K562 (cell line): ENCODE data around the gene TOP3A. TPM values are rescaled to one million over a fixed set of nuclear protein-coding genes. Genes with fewer than 3 reads are reported as not detected.
A peak's percentile ranks its signal among the peaks of the same experiment; 100 is the strongest.

Experiments
- CCAR2 ChIP-seq: fragments of 200-400 bp; formaldehyde crosslinking; IDR thresholded peaks from 2 replicates; pipeline ENCODE4 v1.6.1; 2017; ENCODE audit warnings: mild to moderate bottlenecking, low read depth, low read length
- ERF ChIP-seq: fragments of 450-650 bp; formaldehyde crosslinking; IDR thresholded peaks from 2 replicates; pipeline ENCODE4 v1.4.0; 2020; ENCODE audit warnings: mild to moderate bottlenecking, mixed read lengths
- KAT2B ChIP-seq: IDR thresholded peaks from one replicate; pipeline ENCODE4 v1.6.1; 2012; ENCODE audit warnings: low read depth, mild to moderate bottlenecking, control low read depth, inconsistent platforms, low read length, moderate library complexity
- NFE2 ChIP-seq: IDR thresholded peaks from 2 replicates; pipeline ENCODE4 v1.6.1; 2014; ENCODE audit warnings: antibody characterized with exemption, low read depth
- PCBP1 ChIP-seq: fragments of 200-400 bp; formaldehyde crosslinking; IDR thresholded peaks from 2 replicates; pipeline ENCODE4 v1.6.1; 2018; ENCODE audit warnings: mild to moderate bottlenecking, low read depth, low read length; ENCODE audit not compliant: poor library complexity, severe bottlenecking
- PHF21A ChIP-seq: fragments of 450-650 bp; IDR thresholded peaks from 2 replicates; pipeline ENCODE4 v1.6.1; 2017; ENCODE audit warnings: low read depth, borderline replicate concordance
- RHOXF2B ChIP-seq: fragments of 250-450 bp; sonication (Bioruptor Pico); conservative IDR thresholded peaks from 2 replicates; pipeline ENCODE4 v1.5.1; 2021
- TAF9B ChIP-seq: fragments of 450-650 bp; IDR thresholded peaks from 2 replicates; pipeline ENCODE4 v1.6.1; 2018; ENCODE audit warnings: mild to moderate bottlenecking; ENCODE audit not compliant: partially characterized antibody
- ZFPM2 ChIP-seq: fragments of 250-450 bp; sonication (Bioruptor Pico); IDR thresholded peaks from 2 replicates; pipeline ENCODE4 v1.5.1; 2022; ENCODE audit warnings: mild to moderate bottlenecking
- ZNF175 ChIP-seq: fragments of 200-800 bp; sonication (Bioruptor generic); IDR thresholded peaks from 2 replicates; pipeline ENCODE4 v1.6.1; 2016; ENCODE audit warnings: low read depth, mild to moderate bottlenecking, missing genetic modification characterization, missing compliant biosample characterization
- ZNF212 ChIP-seq: fragments of 450-650 bp; formaldehyde crosslinking; IDR thresholded peaks from 2 replicates; pipeline ENCODE4 v1.4.0; 2020; ENCODE audit warnings: mild to moderate bottlenecking
- ZNF445 ChIP-seq: fragments of 250-450 bp; sonication (Bioruptor Pico); IDR thresholded peaks from 2 replicates; pipeline ENCODE4 v1.4.0; 2020; ENCODE audit warnings: low read depth, mild to moderate bottlenecking, moderate library complexity
- ZNF76 ChIP-seq: fragments of 250-450 bp; sonication (Bioruptor Pico); IDR thresholded peaks from 2 replicates; pipeline ENCODE4 v1.4.0; 2020; ENCODE audit warnings: mild to moderate bottlenecking, moderate library complexity, borderline replicate concordance
- polyA plus RNA-seq, 8 experiments: library from polyadenylated mRNA; depleted of rRNA in 4 of 8; stranded (reverse) in 5 of 8; unstranded in 3 of 8; fragments of >200 nt; fragmentation: Nextera tagmentation in 2 of 8; fragmentation: Illumina TruSeq in 1 of 8; extraction: Ambion mirVana in 2 of 8; extraction: Trizol in 1 of 8; gene quantifications; 2 replicates each; pipeline versions ENCODE4 v1.2.1 to v1.2.3, GENCODE V29; 2011 to 2014; ENCODE audit warnings: inconsistent platforms in 1 of 8, missing spikeins in 1 of 8
- total RNA-seq, 7 experiments: library from RNA; depleted of rRNA in 6 of 7; stranded (reverse); fragments of >200 nt in 6 of 7; fragmentation: Illumina TruSeq in 2 of 7; extraction: Trizol in 2 of 7; gene quantifications; 2 replicates each; pipeline versions ENCODE4 v1.2.1 to v1.2.3, GENCODE V29; 2011 to 2021; ENCODE audit warnings: low replicate concordance in 1 of 7
- TF ChIP-seq, protein P1 (sequence below): fragments of 450-650 bp; formaldehyde crosslinking; conservative IDR thresholded peaks from 2 replicates; pipeline ENCODE4 v1.4.0; 2022; ENCODE audit warnings: mild to moderate bottlenecking, missing genetic modification characterization
- TF ChIP-seq, protein P2 (sequence below), 2 experiments: fragments of 200-800 bp in 1 of 2; sonication (Bioruptor generic) in 1 of 2; sonication (generic) in 1 of 2; formaldehyde crosslinking in 1 of 2; IDR thresholded peaks in 1 of 2; conservative IDR thresholded peaks in 1 of 2; 2 replicates each; pipeline versions ENCODE4 v1.5.0 to v1.6.1; 2016 to 2020; ENCODE audit warnings: missing compliant biosample characterization in 1 of 2, missing genetic modification characterization in 1 of 2, missing genetic modification reagents in 1 of 2
- TF ChIP-seq, protein P3 (sequence below): fragments of 450-650 bp; IDR thresholded peaks from 2 replicates; pipeline ENCODE4 v1.6.1; 2018; ENCODE audit warnings: mild to moderate bottlenecking, low read depth; ENCODE audit not compliant: partially characterized antibody
- TF ChIP-seq, protein P4 (sequence below), 2 experiments: fragments of 450-650 bp in 1 of 2; sonication (generic) in 1 of 2; formaldehyde crosslinking in 1 of 2; IDR thresholded peaks in 1 of 2; conservative IDR thresholded peaks in 1 of 2; 2 replicates each; pipeline versions ENCODE4 v1.6.1 to v1.8.1; 2016 to 2023; ENCODE audit warnings: mild to moderate bottlenecking in 2 of 2, moderate library complexity in 2 of 2, inconsistent platforms in 1 of 2, missing genetic modification reagents in 1 of 2
- TF ChIP-seq, protein P5 (sequence below): fragments of 450-650 bp; formaldehyde crosslinking; IDR thresholded peaks from 2 replicates; pipeline ENCODE4 v1.4.0; 2020; ENCODE audit warnings: mild to moderate bottlenecking, moderate library complexity
- TF ChIP-seq, protein P6 (sequence below): sonication (generic); formaldehyde crosslinking; IDR thresholded peaks from 2 replicates; pipeline ENCODE4 v1.8.0; 2022; ENCODE audit warnings: mild to moderate bottlenecking, missing genetic modification reagents

TOP3A gene
- total and polyA plus RNA-seq, 9 of the 15 experiments (the other 6 are each of a cell fraction or from before 2014, with no cell fraction given): 5.2 to 49.7 (median 24.7) TPM

DNA sequence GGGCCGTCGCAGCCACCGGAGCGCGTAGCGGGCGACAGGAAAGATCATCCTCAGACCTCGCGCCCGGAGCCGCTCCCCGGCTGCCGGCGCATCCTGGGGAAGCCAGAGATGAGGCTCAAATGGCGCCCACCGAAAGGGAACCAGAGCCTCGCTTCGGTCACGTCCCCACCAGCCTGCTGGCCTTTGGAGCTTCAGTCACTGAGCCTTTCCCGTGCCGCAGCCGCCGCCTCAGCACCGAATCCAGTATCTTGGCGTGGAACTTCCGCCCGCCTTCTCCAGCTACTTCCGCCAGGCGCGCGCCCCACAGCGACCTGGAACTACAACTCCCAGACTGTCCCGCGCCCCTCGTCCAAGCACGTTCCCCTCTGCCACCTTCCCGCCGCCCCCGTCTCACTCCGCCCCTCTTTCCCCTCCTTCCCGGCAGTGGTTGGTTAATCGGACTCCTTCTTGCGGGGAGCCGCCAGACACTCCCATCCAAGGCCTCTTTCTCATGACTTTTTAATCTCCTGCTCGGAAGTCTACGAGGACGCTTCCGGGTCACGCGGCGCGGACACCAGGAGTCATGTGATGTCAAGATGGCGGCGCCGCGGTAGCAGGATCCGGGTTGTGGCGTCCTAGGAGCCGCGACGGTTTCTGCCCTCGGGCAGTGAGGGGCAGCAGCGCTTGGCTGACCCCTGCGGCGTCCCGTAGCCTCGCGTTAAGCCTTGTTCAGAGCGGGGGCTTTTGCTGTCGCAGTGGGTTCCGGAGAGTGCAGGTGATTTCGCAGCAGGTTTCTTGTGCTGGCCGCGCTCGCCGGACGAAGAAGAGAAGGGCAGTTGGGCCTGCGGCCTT, at the start of gene TOP3A, which contains the start of gene SMCR8 (continued):
- TF ChIP-seq, protein P1, sequence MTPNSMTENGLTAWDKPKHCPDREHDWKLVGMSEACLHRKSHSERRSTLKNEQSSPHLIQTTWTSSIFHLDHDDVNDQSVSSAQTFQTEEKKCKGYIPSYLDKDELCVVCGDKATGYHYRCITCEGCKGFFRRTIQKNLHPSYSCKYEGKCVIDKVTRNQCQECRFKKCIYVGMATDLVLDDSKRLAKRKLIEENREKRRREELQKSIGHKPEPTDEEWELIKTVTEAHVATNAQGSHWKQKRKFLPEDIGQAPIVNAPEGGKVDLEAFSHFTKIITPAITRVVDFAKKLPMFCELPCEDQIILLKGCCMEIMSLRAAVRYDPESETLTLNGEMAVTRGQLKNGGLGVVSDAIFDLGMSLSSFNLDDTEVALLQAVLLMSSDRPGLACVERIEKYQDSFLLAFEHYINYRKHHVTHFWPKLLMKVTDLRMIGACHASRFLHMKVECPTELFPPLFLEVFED (CRISPR knock-in tag): no peak
- TF ChIP-seq CCAR2 (no peak), ZNF76 (CRISPR knock-in tag) (no peak), ZNF212 (CRISPR knock-in tag) (no peak), ZNF445 (CRISPR knock-in tag) (no peak), ZFPM2 (CRISPR knock-in tag) (no peak), NFE2 (no peak), ERF (CRISPR knock-in tag) (no peak), ZNF175 (CRISPR knock-in tag) (no peak), TAF9B (peak; percentile 10), RHOXF2B (no peak), KAT2B (no peak), PCBP1 (peak; percentile 17), PHF21A (no peak)
- TF ChIP-seq, protein P2, sequence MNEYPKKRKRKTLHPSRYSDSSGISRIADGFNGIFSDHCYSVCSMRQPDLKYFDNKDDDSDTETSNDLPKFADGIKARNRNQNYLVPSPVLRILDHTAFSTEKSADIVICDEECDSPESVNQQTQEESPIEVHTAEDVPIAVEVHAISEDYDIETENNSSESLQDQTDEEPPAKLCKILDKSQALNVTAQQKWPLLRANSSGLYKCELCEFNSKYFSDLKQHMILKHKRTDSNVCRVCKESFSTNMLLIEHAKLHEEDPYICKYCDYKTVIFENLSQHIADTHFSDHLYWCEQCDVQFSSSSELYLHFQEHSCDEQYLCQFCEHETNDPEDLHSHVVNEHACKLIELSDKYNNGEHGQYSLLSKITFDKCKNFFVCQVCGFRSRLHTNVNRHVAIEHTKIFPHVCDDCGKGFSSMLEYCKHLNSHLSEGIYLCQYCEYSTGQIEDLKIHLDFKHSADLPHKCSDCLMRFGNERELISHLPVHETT (CRISPR knock-in tag; conservative IDR thresholded peaks at IDR 0.05 in 1 of 2, IDR thresholded peaks at IDR 0.05 in 1 of 2): peak in 1 of 2 experiments; percentile 72; a peak in 1 of 4 replicates
- TF ChIP-seq, protein P3, sequence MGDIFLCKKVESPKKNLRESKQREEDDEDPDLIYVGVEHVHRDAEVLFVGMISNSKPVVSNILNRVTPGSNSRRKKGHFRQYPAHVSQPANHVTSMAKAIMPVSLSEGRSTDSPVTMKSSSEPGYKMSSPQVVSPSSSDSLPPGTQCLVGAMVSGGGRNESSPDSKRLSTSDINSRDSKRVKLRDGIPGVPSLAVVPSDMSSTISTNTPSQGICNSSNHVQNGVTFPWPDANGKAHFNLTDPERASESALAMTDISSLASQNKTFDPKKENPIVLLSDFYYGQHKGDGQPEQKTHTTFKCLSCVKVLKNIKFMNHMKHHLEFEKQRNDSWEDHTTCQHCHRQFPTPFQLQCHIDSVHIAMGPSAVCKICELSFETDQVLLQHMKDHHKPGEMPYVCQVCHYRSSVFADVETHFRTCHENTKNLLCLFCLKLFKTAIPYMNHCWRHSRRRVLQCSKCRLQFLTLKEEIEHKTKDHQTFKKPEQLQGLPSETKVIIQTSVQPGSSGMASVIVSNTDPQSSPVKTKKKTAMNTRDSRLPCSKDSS: no peak
- TF ChIP-seq, protein P4, sequence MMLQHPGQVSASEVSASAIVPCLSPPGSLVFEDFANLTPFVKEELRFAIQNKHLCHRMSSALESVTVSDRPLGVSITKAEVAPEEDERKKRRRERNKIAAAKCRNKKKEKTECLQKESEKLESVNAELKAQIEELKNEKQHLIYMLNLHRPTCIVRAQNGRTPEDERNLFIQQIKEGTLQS (IDR thresholded peaks at IDR 0.05): no peak
- TF ChIP-seq, protein P4 (CRISPR knock-in tag; conservative IDR thresholded peaks at IDR 0.05): no peak
- TF ChIP-seq, protein P5, sequence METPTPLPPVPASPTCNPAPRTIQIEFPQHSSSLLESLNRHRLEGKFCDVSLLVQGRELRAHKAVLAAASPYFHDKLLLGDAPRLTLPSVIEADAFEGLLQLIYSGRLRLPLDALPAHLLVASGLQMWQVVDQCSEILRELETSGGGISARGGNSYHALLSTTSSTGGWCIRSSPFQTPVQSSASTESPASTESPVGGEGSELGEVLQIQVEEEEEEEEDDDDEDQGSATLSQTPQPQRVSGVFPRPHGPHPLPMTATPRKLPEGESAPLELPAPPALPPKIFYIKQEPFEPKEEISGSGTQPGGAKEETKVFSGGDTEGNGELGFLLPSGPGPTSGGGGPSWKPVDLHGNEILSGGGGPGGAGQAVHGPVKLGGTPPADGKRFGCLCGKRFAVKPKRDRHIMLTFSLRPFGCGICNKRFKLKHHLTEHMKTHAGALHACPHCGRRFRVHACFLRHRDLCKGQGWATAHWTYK: no peak
- TF ChIP-seq, protein P6, sequence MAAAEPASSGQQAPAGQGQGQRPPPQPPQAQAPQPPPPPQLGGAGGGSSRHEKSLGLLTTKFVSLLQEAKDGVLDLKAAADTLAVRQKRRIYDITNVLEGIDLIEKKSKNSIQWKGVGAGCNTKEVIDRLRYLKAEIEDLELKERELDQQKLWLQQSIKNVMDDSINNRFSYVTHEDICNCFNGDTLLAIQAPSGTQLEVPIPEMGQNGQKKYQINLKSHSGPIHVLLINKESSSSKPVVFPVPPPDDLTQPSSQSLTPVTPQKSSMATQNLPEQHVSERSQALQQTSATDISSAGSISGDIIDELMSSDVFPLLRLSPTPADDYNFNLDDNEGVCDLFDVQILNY (CRISPR knock-in tag): peak; percentile 37; the same call in 1 of the 2 replicates
